Hematopoietic multipotent progenitor cell treated with erythropoietin and hydrocortisone succinate and interleukin-3 and kit ligand, for 15 days (in vitro differentiated cells): ENCODE results near the gene PCK2.

ENCODE experiments used
- DNase-seq: peaks from one replicate; pipeline ENCODE4 v3.0.0-alpha.2; 2015; ENCODE audit warnings: low spot score

The PCK2 gene

DNA sequence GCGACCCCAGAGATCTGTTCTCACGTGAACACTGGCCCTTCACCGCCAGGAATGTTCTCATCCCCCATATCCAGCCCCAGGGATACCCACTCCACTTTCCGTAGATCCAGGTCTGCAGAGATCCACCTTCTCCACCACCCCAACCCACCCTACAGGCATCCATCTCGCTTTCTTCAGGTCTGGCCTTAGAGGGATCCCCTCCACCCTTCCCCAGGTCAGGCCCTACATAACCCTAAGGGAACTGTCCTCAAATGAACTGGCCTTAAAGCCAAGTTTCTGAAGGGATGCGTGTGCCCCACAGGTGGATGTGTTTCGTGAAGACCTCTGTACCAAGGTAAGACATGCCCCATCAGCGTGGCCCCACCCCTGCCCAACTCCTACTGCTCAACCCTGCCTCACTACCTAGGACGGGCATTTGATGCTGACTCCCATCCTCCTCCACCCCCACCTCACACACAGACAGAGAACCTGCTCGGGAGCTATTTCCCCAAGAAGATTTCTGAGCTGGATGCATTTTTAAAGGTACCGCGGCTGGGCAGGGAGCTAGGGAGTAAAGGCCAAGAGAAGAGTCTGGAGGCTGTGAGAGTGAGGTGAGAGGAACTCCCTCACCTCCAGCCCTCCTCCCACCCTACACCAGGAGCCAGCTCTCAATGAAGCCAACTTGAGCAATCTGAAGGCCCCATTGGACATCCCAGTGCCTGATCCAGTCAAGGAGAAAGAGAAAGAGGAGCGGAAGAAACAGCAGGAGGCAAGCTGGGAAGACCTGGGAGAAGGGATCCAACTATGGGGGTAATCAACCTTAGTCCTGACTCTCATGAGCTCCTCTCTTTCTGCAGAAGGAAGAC is 42.8 kb downstream of the PCK2 start:
- DNase-seq: no peak

DNA sequence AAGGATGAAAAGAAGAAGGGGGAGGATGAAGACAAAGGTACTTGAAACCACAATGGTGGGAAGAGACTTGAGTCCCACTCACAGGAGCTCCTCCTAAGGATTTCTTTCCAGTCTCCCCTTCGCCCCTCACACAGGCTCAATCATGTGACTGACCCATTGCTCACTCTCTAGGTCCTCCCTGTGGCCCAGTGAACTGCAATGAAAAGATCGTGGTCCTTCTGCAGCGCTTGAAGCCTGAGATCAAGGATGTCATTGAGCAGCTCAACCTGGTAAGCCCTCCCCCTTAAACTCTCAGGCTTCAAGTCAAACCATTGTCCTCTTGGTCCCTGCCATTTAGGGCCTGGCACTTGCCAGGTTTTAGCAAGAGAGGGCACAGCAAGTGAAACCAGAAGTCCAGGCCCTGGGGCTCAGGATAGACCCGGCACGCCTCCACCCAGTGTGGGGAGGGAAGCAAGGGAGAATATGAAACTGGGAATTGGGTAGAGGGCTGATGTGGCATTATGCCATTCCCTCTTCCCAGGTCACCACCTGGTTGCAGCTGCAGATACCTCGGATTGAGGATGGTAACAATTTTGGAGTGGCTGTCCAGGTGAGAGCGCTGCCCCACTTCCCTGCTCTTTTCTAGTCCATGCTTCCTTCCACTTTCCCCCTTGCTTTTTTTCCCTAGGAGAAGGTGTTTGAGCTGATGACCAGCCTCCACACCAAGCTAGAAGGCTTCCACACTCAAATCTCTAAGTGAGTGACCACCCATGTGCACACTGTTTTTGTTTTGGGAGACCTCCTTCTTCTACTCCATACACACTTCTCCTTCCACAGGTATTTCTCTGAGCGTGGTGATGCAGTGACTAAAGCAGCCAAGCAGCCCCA is 43.7 kb downstream of the PCK2 start:
- no peak for DNase-seq

DNA sequence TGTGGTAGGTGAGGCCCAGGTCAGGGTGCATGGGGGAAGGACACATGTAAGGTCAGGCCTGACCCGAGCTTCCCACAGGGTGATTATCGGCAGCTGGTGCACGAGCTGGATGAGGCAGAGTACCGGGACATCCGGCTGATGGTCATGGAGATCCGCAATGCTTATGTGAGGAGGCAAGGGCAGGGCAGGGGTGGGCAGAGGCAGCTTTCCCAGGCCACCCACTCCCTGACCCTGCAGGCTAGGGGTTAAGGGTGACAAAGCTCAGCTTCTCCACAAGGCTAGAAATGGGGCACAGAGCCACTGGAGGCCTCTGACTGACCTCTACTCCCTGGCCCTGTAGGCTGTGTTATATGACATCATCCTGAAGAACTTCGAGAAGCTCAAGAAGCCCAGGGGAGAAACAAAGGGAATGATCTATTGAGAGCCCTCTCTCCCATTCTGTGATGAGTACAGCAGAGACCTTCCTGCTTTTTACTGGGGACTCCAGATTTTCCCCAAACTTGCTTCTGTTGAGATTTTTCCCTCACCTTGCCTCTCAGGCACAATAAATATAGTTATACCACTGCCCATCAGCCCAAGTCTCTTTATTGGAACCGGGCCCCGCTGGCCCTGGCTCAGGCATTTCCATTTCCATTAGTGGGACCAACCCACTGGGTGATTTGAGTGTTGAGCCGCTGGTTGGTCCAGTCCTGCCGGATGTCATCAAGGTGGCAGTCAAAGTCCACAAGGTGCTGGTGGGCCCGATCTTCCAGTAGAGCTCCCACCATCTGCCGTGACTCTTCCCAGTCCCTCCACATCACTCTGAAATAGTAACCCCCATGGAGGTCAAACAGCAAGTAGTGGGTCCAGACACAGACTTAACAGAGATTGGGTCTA is 44.5 kb downstream of the PCK2 start:
- DNase-seq: no peak

DNA sequence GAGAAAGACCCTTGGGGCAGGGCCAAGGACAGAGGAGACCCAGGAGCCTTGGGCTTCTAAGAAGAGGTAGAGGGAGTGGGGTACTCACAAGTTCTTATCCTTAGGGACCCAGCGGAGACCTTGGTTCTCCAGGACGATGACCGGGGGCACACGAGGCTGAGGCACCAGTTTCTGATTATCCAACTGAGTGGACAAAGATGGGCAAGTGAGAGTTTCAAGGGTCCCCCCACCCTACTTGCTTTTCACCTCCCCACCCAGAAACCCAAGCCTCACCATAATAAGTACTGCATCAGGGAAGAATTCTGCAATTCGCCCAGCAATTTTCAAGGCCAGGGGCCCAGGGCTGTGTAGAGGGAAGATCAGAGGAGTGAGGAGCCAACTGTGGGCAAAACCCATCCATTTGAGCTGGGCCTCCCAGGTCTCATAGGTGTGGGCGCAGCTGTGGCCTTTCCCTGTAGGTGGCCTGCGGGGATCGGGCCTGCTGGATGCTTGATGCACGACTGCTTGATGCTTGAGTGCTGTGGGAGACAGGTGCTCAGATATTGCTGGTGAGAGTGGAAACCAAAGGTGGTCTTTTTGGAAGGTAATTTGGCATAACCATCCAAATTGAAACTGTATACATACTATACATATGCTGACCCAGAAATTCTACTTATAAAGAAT is 45.3 kb downstream of the PCK2 start:
- peak; percentile 33 for DNase-seq

DNA sequence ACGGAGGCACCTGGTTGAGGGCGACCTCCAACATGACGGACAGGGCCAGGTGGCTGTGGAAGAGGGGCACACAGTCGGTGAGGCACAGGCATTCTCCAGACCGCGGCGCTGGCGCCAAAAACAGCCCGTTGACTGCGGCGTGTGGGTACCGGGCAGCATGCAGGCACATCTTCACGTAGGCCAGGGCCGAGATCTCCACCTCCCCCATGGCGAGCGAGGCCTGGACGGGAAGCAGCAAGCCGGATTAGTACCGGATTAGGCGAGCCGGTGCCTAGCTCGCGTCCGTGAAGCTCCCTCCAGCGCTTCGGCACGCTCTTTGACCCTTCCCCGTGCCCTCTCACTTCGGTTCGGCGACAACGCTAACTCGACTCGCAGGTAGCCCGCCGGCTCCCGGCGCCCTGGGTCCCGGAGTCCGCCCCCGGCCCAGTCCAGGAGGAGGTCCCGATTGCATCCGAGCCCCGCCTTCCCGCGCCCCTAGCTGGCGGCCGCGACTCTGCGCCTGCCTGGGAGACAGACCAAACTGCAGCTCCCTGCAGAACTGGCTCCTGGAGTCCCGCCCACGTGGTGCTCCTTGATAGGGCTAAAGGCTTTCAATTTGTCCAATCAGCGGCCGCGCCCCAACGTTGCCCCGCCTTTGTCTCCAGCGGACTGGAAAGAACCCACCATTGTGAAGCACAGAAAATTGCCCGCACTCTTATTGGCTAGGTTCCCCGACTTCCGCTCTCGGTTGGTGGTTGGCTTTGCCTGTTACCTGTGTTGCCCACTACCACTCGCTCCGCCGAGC is 47.2 kb downstream of the PCK2 start, which contains the start of gene EMC9:
TSS of gene EMC9 (minus strand) at position 495 of the 784 bp plus-strand sequence. CDS start at position 208, 287 bp downstream.
- DNase-seq: peak; percentile 99

DNA sequence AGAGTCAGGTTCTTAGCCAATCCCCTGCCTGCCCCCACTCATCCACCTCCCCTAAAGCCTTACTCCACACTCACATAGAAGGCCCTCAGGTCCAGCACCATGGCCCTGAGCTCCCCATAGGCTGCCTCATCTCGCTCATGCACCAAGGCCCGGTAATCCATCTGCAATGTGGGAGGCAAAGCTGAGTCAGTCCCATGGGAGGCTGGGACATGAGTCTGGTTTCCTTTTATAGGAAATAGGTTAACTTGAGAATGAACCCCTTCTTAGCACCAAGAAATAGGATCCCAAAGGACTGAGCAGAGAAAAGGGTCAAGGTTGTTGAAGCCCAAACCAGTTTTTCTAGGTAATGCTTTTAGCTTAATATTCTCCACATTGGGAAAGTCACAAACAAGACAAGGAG is 49.4 kb downstream of the PCK2 start:
- no peak for DNase-seq

DNA sequence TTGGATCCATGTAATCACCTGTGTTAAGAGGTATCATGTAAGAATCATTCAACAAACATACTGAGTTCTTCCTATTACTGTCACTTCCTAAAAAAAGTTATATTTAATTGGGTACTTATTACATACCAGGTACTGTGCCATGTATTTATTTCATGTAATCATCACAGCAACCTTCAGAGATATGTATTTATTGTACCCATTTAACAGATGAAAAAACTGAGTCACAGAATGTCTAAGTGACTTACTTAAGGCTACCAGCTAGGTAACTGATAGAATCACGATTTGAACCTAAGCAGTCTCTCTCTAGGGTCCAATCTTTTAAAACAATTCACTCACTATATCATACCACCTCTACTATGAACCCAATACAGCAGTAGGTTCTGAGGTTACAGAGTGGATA is 50.3 kb downstream of the PCK2 start:
- DNase-seq: no peak

DNA sequence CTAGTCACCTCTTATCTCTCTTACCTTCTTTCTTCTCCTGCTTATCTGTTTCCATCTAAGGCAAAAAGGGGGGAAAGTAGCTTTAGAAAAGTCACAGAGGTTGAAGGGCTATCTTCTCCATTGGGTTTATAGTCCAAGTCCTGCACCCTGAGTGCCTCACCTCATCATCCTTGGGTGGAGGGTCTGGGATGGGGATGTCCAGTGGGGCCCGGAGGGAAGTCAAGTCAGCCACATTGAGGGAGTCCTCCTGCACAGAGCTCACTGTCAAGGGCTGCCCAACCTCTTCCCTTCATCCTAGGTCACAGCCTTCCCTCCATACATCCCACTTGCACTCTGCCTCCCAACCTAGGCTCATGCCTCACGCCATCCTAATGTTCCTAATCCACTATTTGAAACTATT is 51.1 kb downstream of the PCK2 start:
- DNase-seq: no peak

DNA sequence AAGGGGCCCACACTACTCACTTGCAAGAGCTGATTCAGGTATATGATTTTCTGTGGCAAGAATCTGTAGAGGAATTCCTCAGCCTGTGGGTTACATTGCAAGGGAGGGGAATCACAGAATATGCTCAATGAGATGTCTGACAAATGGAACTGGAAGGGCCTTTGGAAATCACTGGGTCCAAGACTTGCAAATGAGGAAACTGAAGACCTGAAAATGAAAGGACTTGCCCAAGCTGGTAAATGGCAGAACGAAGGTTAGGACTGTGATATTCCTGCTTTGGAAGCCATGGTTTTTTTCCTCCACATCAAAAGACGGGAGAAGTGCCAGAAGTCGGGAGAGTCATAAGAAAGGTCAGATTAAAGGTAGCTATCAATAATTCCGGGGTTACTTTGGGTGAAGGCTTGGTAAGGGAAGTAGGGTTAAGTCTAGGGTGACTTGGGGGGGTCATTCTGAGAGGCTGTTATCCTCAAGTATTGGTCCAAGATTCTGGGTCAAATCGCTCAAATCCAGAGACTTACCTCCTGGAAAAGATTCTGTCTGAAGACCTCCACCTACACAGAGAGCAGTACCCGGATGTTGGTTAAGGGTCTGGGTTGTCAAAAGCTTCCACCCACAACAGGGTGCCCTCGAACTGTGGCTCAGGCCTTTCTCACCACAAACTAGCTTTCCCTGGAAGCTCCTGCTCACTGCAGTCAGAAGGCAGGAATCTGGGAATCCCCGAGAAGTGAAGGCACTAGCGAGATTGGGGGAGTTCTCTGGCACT is 51.8 kb downstream of the PCK2 start:
- no peak for DNase-seq

DNA sequence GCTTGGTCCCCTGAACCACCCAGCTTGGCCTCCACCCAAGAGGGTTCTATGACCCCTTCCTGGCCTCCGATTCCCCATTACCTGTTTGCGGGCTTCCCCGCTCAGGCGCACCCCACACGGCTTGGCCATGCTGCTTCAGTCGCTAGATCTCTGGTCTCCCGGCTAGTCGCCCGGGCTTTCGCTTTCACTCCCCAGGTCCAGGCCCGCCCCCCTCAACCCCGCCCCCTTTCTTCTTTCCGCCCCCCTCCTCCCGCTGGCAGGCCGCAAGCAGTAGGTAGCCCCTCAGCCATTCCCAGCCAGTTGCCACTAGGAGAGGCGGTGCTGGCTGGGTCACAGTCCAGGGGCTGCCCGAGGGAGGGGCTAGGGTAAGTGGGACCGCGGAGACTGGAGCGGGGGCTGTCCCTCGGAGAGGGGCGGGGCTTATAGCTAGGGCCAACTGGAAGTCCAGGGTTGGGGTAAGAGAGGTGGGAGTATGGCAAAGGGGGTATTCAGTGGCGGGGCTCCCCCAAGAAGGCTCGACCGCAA is 52.4 kb downstream of the PCK2 start, which contains the start of gene PSME2:
TSS of gene PSME2 (minus strand) at position 158 of the 525 bp plus-strand sequence. CDS start at position 129, 29 bp downstream.
- DNase-seq: peak; percentile 82

DNA sequence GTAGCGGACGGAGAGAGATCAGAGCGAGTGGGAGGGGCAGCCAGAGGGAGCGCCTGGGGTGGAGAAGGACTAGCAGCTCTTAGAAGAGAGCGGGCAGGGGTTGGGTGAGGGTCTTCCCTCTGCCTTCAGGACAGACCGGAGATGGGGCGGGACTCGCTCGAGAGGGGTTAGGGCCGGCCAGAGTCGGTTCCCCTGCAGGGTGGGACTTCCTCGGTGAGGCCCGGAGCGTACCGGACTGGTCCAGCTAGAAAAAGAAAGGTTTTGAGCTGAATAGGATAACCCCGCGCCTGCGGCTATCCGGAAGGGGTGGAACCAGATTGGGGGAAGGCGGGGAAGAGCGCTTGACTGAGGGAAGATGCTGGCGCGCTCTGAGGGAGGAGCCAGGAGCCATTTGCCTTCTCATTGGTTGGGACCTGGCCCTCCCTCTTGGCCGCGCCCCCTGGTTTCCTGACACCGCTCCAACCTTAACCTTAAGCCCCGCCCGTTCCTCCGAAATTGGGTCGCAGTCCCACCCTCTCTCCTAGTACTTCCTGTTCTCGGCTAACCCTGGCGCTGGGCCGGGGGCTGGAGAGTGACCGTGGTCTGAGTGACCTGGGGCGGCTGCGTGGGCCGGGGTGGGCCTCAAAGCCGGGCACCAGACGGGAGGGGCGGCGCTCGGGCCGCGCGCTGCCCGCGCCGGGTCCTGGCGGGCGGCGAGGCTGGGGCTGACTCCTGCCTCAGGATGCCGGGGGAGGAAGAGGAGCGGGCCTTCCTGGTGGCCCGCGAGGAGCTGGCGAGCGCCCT is 53.1 kb downstream of the PCK2 start, which contains the start of gene RNF31:
TSS of gene RNF31 (plus strand) at position 521 of the 783 bp plus-strand sequence. CDS start at position 722, 201 bp downstream.
- DNase-seq: peak; percentile 98

DNA sequence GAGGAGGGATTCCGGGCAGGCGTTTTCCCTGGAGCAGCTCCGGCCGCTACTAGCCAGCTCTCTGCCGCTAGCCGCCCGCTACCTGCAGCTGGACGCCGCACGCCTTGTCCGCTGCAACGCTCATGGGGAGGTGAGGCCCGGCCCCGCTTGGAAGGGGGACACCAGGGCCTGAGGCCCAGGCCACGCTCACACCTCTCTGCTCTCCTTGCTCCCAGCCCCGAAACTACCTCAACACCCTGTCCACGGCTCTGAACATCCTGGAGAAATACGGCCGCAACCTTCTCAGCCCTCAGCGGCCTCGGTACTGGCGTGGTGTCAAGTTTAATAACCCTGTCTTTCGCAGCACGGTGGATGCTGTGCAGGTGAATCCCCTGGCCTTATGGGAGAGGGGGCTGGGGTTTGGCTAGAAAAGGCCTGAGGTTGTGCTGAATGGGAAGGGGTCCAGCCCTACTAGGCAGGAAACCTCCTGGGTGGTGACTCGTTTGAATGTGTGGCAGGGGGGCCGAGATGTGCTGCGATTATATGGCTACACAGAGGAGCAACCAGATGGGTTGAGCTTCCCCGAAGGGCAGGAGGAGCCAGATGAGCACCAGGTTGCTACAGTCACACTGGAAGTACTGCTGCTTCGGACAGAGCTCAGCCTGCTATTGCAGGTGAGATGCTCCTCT is 53.8 kb downstream of the PCK2 start:
- DNase-seq: no peak

DNA sequence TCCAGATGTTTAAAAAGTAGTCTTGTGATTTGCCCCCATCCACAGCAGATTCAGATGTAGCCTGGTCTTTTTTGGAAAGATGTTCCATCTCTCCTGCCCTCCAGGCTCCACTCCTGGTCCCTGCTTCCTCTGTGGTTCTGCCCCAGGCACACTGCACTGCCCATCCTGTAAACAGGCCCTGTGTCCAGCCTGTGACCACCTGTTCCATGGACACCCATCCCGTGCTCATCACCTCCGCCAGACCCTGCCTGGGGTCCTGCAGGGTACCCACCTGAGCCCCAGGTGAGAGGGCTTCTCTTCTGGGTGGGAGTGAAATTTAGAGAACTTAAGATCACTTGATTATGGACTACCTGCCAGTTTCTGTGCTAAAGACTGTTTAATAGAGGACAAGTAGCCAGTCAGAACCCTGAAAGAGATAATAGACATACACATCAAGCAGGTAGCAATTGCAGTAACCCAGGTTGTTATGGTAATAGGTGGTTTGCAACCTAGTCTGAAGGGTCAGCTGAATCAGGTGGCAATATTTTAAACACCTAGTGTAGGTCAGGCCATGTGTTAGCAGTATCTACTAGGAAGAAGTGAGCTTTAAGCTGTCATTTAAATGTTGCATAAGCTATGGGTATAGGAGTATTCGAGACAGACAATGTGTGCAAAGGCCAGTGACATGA is 55.3 kb downstream of the PCK2 start:
- no peak for DNase-seq

DNA sequence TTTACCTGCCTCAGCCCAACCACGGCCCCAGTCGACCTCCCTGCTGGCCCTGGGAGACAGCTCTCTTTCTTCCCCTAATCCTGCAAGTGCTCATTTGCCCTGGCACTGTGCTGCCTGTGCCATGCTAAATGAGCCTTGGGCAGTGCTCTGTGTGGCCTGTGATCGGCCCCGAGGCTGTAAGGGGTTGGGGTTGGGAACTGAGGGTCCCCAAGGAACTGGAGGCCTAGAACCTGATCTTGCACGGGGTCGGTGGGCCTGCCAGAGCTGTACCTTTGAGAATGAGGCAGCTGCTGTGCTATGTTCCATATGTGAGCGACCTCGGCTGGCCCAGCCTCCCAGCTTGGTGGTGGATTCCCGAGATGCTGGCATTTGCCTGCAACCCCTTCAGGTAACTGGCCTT is 56.0 kb downstream of the PCK2 start:
- no peak for DNase-seq

DNA sequence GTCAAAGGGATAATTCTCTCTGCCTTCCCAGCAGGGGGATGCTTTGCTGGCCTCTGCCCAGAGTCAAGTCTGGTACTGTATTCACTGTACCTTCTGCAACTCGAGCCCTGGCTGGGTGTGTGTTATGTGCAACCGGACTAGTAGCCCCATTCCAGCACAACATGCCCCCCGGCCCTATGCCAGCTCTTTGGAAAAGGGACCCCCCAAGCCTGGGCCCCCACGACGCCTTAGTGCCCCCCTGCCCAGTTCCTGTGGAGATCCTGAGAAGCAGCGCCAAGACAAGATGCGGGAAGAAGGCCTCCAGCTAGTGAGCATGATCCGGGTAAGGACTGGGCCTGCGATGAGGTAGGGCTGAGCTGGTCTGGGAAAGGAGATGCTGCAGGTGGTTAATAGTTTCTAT is 56.5 kb downstream of the PCK2 start:
- DNase-seq: no peak

DNA sequence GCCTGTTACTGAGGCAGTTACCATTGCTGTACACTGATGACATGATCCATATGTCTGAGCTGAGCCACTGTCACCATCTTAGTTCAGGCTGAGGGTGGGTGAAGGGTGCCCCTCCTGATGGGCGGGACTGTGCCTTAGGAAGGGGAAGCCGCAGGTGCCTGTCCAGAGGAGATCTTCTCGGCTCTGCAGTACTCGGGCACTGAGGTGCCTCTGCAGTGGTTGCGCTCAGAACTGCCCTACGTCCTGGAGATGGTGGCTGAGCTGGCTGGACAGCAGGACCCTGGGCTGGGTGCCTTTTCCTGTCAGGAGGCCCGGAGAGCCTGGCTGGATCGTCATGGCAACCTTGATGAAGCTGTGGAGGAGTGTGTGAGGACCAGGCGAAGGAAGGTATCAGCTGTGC is 56.9 kb downstream of the PCK2 start:
- no peak for DNase-seq

DNA sequence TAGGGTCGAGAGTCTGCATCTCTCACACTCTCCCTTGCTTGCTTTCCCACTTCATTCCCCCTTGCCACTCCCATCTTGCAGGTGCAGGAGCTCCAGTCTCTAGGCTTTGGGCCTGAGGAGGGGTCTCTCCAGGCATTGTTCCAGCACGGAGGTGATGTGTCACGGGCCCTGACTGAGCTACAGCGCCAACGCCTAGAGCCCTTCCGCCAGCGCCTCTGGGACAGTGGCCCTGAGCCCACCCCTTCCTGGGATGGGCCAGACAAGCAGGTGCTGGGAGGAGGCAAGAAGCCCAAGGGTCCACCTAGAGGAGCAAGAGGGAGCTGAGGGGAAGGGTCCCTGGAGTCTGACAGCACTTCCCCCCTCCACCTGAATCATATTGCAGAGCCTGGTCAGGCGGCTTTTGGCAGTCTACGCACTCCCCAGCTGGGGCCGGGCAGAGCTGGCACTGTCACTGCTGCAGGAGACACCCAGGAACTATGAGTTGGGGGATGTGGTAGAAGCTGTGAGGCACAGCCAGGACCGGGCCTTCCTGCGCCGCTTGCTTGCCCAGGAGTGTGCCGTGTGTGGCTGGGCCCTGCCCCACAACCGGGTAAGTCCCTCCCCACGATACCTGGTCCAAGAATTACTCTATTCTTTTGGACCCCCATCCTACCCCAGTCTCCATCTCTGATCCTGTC is 57.4 kb downstream of the PCK2 start:
- no peak for DNase-seq
